NCI-H510A treated with DMSO at 0.1 percent for 48 hours (cell line): ENCODE data around the gene DMKN.
A peak's percentile ranks its signal among the peaks of the same experiment; 100 is the strongest.

ENCODE experiments used
- DNase-seq: peaks from one replicate; lab custom pipeline; 2025; lab: John Stamatoyannopoulos, UW

Gene DMKN

GRCh38 chr19:35524181-35524837, 10.9 kb upstream of the DMKN start:
- DNase-seq = no peak

GRCh38 chr19:35522745-35523327, 9.4 kb upstream of the DMKN start:
- DNase-seq = no peak

- DNase-seq = no peak
Observed at GRCh38 chr19:35521124-35521743, 7.8 kb upstream of the DMKN start.

GRCh38 chr19:35519291-35519690, 5.8 kb upstream of the DMKN start:
- no peak for DNase-seq

GRCh38 chr19:35518313-35518712, 4.9 kb upstream of the DMKN start:
- DNase-seq = no peak

- DNase-seq = no peak
Observed at GRCh38 chr19:35517342-35517741, 3.9 kb upstream of the DMKN start.

- DNase-seq = no peak
Observed at GRCh38 chr19:35516310-35516709, 2.9 kb upstream of the DMKN start.

GRCh38 chr19:35514282-35514809, 897 bp upstream of the DMKN start:
- no peak for DNase-seq

- no peak for DNase-seq
Observed at GRCh38 chr19:35512831-35513627, 420 bp downstream of the DMKN start.

GRCh38 chr19:35511337-35511736, 2.1 kb downstream of the DMKN start:
- DNase-seq = no peak

GRCh38 chr19:35510626-35510964, 2.9 kb downstream of the DMKN start:
- DNase-seq = no peak

- peak; percentile 11 for DNase-seq
Observed at GRCh38 chr19:35509861-35510625, 3.4 kb downstream of the DMKN start.

- DNase-seq = no peak
Observed at GRCh38 chr19:35509018-35509652, 4.3 kb downstream of the DMKN start.

GRCh38 chr19:35508129-35508528, 5.3 kb downstream of the DMKN start:
- DNase-seq = no peak

GRCh38 chr19:35507561-35507960, 5.9 kb downstream of the DMKN start:
- no peak for DNase-seq

GRCh38 chr19:35506011-35506410, 7.4 kb downstream of the DMKN start:
- DNase-seq = no peak

- DNase-seq = no peak
Observed at GRCh38 chr19:35502751-35503150, 10.7 kb downstream of the DMKN start.

- DNase-seq = no peak
Observed at GRCh38 chr19:35501684-35502083, 11.8 kb downstream of the DMKN start.

GRCh38 chr19:35500611-35501010, 12.8 kb downstream of the DMKN start:
- no peak for DNase-seq

GRCh38 chr19:35498984-35499527, 14.4 kb downstream of the DMKN start:
- no peak for DNase-seq

GRCh38 chr19:35498220-35498619, 15.2 kb downstream of the DMKN start:
- DNase-seq = no peak
